ENCODE results near the gene ADORA2A.

ADORA2A gene

DNA sequence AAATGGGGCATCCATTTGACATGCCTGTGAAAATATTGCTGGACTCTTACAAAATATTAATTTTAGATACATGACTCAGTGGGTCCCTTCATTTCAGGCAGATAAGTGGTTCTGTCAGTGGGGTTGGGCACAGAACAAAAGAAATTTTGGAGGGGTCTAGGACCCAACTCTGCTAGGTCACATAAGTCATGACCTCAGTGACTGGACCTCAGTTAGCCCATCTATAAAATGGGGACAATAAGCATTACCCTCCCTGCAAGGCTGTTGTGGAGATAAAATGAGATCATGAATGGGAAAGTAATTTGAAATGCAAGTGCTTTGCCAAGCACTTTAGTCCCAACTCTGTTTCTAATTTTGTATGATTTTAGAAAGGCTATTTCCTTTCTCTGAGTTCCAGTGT lies 23.8 kb downstream of the ADORA2A start:
- H3K4me1 ChIP-seq (ENCODE audit: control insufficient read depth, low read length): peaks cover 25% of the 10 kb centered on the region
- H3K4me3 ChIP-seq (ENCODE audit: low read length): peak overlapping the region; percentile 27
- H4K20me1 ChIP-seq (ENCODE audit: control insufficient read depth, insufficient read depth, low read depth, low read length): no peaks in the 10 kb centered on the region
- TF ChIP-seq, protein P1, sequence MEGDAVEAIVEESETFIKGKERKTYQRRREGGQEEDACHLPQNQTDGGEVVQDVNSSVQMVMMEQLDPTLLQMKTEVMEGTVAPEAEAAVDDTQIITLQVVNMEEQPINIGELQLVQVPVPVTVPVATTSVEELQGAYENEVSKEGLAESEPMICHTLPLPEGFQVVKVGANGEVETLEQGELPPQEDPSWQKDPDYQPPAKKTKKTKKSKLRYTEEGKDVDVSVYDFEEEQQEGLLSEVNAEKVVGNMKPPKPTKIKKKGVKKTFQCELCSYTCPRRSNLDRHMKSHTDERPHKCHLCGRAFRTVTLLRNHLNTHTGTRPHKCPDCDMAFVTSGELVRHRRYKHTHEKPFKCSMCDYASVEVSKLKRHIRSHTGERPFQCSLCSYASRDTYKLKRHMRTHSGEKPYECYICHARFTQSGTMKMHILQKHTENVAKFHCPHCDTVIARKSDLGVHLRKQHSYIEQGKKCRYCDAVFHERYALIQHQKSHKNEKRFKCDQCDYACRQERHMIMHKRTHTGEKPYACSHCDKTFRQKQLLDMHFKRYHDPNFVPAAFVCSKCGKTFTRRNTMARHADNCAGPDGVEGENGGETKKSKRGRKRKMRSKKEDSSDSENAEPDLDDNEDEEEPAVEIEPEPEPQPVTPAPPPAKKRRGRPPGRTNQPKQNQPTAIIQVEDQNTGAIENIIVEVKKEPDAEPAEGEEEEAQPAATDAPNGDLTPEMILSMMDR (IDR thresholded peaks at IDR 0.05; ENCODE audit: low read depth, low read length, poor library complexity, severe bottlenecking): no peak
- no peak for TF ChIP-seq EZH2phosphoT487 (IDR thresholded peaks at IDR 0.05; ENCODE audit: borderline replicate concordance, low read length)
- no peaks in the 10 kb centered on the region for H3K79me2 ChIP-seq (ENCODE audit: control insufficient read depth, low read length)
- no peaks in the 10 kb centered on the region for H3K27me3 ChIP-seq (ENCODE audit: control insufficient read depth, low read length)
- no peak overlapping the region for H3K27ac ChIP-seq (ENCODE audit: low read depth, low read length)
- H3K9me3 ChIP-seq (ENCODE audit: control insufficient read depth, insufficient read depth, low read length): peaks cover 4% of the 10 kb centered on the region; the same call in 1 of the 2 replicates
- H3K4me2 ChIP-seq (ENCODE audit: low read length): peak overlapping the region; percentile 48
- no peaks in the 10 kb centered on the region for H3K9me2 ChIP-seq (replicated peaks; ENCODE audit: control insufficient read depth, low read length)
- H3K36me3 ChIP-seq (ENCODE audit: control insufficient read depth, low read length): 0 out of 2 replicates have a peak, but pooled peaks cover 4% of the 10 kb centered on the region
- no peaks in the 10 kb centered on the region for H3F3A ChIP-seq (ENCODE audit: control insufficient read depth, insufficient read depth)

GRCh38 chr22:24453853-24454252 lies 26.5 kb downstream of the ADORA2A start:
- H3F3A ChIP-seq (ENCODE audit: control insufficient read depth, insufficient read depth): no peaks in the 10 kb centered on the region
- no peaks in the 10 kb centered on the region for H3K27me3 ChIP-seq (ENCODE audit: control insufficient read depth, low read length)
- TF ChIP-seq EZH2phosphoT487 (IDR thresholded peaks at IDR 0.05; ENCODE audit: borderline replicate concordance, low read length): no peak
- TF ChIP-seq, protein P1 (IDR thresholded peaks at IDR 0.05; ENCODE audit: low read depth, low read length, poor library complexity, severe bottlenecking): no peak
- no peak overlapping the region for H3K27ac ChIP-seq (ENCODE audit: low read depth, low read length)
- H3K9me3 ChIP-seq (ENCODE audit: control insufficient read depth, insufficient read depth, low read length): peaks cover 4% of the 10 kb centered on the region; the same call in 1 of the 2 replicates
- H3K36me3 ChIP-seq (ENCODE audit: control insufficient read depth, low read length): 0 out of 2 replicates have a peak, but pooled peaks cover 4% of the 10 kb centered on the region
- no peaks in the 10 kb centered on the region for H3K9me2 ChIP-seq (replicated peaks; ENCODE audit: control insufficient read depth, low read length)
- H3K4me2 ChIP-seq (ENCODE audit: low read length): no peak overlapping the region
- no peak overlapping the region for H3K4me3 ChIP-seq (ENCODE audit: low read length)
- no peaks in the 10 kb centered on the region for H4K20me1 ChIP-seq (ENCODE audit: control insufficient read depth, insufficient read depth, low read depth, low read length)
- H3K79me2 ChIP-seq (ENCODE audit: control insufficient read depth, low read length): no peaks in the 10 kb centered on the region
- H3K4me1 ChIP-seq (ENCODE audit: control insufficient read depth, low read length): peaks cover 25% of the 10 kb centered on the region

GRCh38 chr22:24455039-24455438 lies 27.6 kb downstream of the ADORA2A start:
- no peaks in the 10 kb centered on the region for H3K27me3 ChIP-seq (ENCODE audit: control insufficient read depth, low read length)
- no peaks in the 10 kb centered on the region for H3K79me2 ChIP-seq (ENCODE audit: control insufficient read depth, low read length)
- H3K9me2 ChIP-seq (replicated peaks; ENCODE audit: control insufficient read depth, low read length): no peaks in the 10 kb centered on the region
- H3K9me3 ChIP-seq (ENCODE audit: control insufficient read depth, insufficient read depth, low read length): peaks cover 4% of the 10 kb centered on the region; the same call in 1 of the 2 replicates
- no peak overlapping the region for H3K4me2 ChIP-seq (ENCODE audit: low read length)
- no peak overlapping the region for H3K4me3 ChIP-seq (ENCODE audit: low read length)
- H3F3A ChIP-seq (ENCODE audit: control insufficient read depth, insufficient read depth): no peaks in the 10 kb centered on the region
- H3K4me1 ChIP-seq (ENCODE audit: control insufficient read depth, low read length): peaks cover 22% of the 10 kb centered on the region
- H3K27ac ChIP-seq (ENCODE audit: low read depth, low read length): no peak overlapping the region
- H3K36me3 ChIP-seq (ENCODE audit: control insufficient read depth, low read length): 0 out of 2 replicates have a peak, but pooled peaks cover 4% of the 10 kb centered on the region
- TF ChIP-seq EZH2phosphoT487 (IDR thresholded peaks at IDR 0.05; ENCODE audit: borderline replicate concordance, low read length): no peak
- TF ChIP-seq, protein P1 (IDR thresholded peaks at IDR 0.05; ENCODE audit: low read depth, low read length, poor library complexity, severe bottlenecking): no peak
- no peaks in the 10 kb centered on the region for H4K20me1 ChIP-seq (ENCODE audit: control insufficient read depth, insufficient read depth, low read depth, low read length)
